ENCODE data around the gene CSF2. TPM values are rescaled to one million over a fixed set of nuclear protein-coding genes. Genes with fewer than 3 reads are reported as not detected.
A peak's percentile ranks its signal among the peaks of the same experiment; 100 is the strongest.

CSF2 gene
- total RNA-seq, 6 experiments from 2014 or later: 0.21 TPM; not detected in 5

- DNase-seq: no peak
- peak overlapping the region; percentile 20; the same call in 1 of the 2 replicates for H3K4me3 Mint-ChIP-seq
- peak overlapping the region; percentile 86 for H3K27ac Mint-ChIP-seq
- H3K9me3 Mint-ChIP-seq: no peaks in the 10 kb centered on the region
- no peaks in the 10 kb centered on the region for H3K36me3 Mint-ChIP-seq (ENCODE audit: low read depth)
- no peaks in the 10 kb centered on the region; the same call in 1 of the 2 replicates for H3K27me3 Mint-ChIP-seq (ENCODE audit: insufficient read depth)
- peaks cover 48% of the 10 kb centered on the region for H3K4me1 Mint-ChIP-seq (ENCODE audit: low read depth)
- TF ChIP-seq CTCF (IDR thresholded peaks at IDR 0.05): no peak
Measured at GRCh38 chr5:132085686-132086085, 12.1 kb downstream of the CSF2 start.

- peak; percentile 93 for DNase-seq
- peaks cover 49% of the 10 kb centered on the region for H3K4me1 Mint-ChIP-seq (ENCODE audit: low read depth)
- no peaks in the 10 kb centered on the region for H3K36me3 Mint-ChIP-seq (ENCODE audit: low read depth)
- peak overlapping the region; percentile 86 for H3K27ac Mint-ChIP-seq
- TF ChIP-seq CTCF (IDR thresholded peaks at IDR 0.05): no peak
- no peaks in the 10 kb centered on the region; the same call in 1 of the 2 replicates for H3K27me3 Mint-ChIP-seq (ENCODE audit: insufficient read depth)
- peak overlapping the region; percentile 20 for H3K4me3 Mint-ChIP-seq
- H3K9me3 Mint-ChIP-seq: no peaks in the 10 kb centered on the region
Measured at GRCh38 chr5:132086277-132086794, 12.7 kb downstream of the CSF2 start.

- Mint-ChIP-seq H3K27me3 (ENCODE audit: insufficient read depth) (peaks cover 2% of the 10 kb centered on the region; the same call in 1 of the 2 replicates), H3K36me3 (ENCODE audit: low read depth) (no peaks in the 10 kb centered on the region), H3K4me1 (ENCODE audit: low read depth) (peaks cover 53% of the 10 kb centered on the region), H3K9me3 (no peaks in the 10 kb centered on the region), H3K4me3 (no peak overlapping the region), H3K27ac (peak overlapping the region; percentile 86; the same call in 1 of the 2 replicates)
- no peak for DNase-seq
- TF ChIP-seq CTCF (IDR thresholded peaks at IDR 0.05): no peak
Measured at GRCh38 chr5:132087176-132087575, 13.6 kb downstream of the CSF2 start.

GRCh38 chr5:132087661-132088060, 14.1 kb downstream of the CSF2 start:
- no peak overlapping the region for H3K4me3 Mint-ChIP-seq
- no peaks in the 10 kb centered on the region for H3K9me3 Mint-ChIP-seq
- no peak for DNase-seq
- H3K27me3 Mint-ChIP-seq (ENCODE audit: insufficient read depth): peaks cover 2% of the 10 kb centered on the region; the same call in 1 of the 2 replicates
- no peak for TF ChIP-seq CTCF (IDR thresholded peaks at IDR 0.05)
- H3K4me1 Mint-ChIP-seq (ENCODE audit: low read depth): peaks cover 53% of the 10 kb centered on the region
- H3K36me3 Mint-ChIP-seq (ENCODE audit: low read depth): no peaks in the 10 kb centered on the region
- no peak overlapping the region for H3K27ac Mint-ChIP-seq

- Mint-ChIP-seq H3K27ac (no peak overlapping the region), H3K4me3 (no peak overlapping the region), H3K36me3 (ENCODE audit: low read depth) (no peaks in the 10 kb centered on the region), H3K9me3 (no peaks in the 10 kb centered on the region), H3K4me1 (ENCODE audit: low read depth) (peaks cover 62% of the 10 kb centered on the region), H3K27me3 (ENCODE audit: insufficient read depth) (peaks cover 2% of the 10 kb centered on the region; the same call in 1 of the 2 replicates)
- no peak for DNase-seq
- TF ChIP-seq CTCF (IDR thresholded peaks at IDR 0.05): no peak
Measured at GRCh38 chr5:132089363-132089762, 15.8 kb downstream of the CSF2 start.

Measured in HFFc6 (cell line).